ENCODE data around the gene TMEM178B. TPM values are rescaled to one million over a fixed set of nuclear protein-coding genes. Genes with fewer than 3 reads are reported as not detected.

The TMEM178B gene
- total and polyA plus RNA-seq, 2 of the 4 experiments (the other 2 are of a cell fraction) = under 0.01 to 0.05 TPM

- Histone ChIP-seq H3K27me3 (ENCODE audit: control insufficient read depth, insufficient read depth, low read length) (no peaks in the 10 kb centered on the region), H4K5ac (ENCODE audit: low read depth, low read length) (no peak overlapping the region), H2BK5ac (ENCODE audit: low read depth, low read length, poor library complexity, severe bottlenecking) (no peak overlapping the region), H3K18ac (ENCODE audit: low read depth, low read length) (no peak overlapping the region), H2AK5ac (ENCODE audit: low read depth, low read length) (no peak overlapping the region), H3K4me3 (ENCODE audit: insufficient read depth, low read depth, low read length) (no peak overlapping the region), H3K4ac (ENCODE audit: low read depth, low read length) (no peak overlapping the region), H3K27ac (ENCODE audit: insufficient read depth, low read length) (no peak overlapping the region), H2BK15ac (ENCODE audit: low read depth, low read length) (no peak overlapping the region), H4K91ac (ENCODE audit: insufficient read depth, low read depth, low read length) (no peak overlapping the region), H3K9ac (ENCODE audit: low read depth, low read length) (no peak overlapping the region), H2BK20ac (ENCODE audit: low read depth, low read length) (no peak overlapping the region), H4K20me1 (ENCODE audit: insufficient read depth, low read length) (no peaks in the 10 kb centered on the region), H2AK9ac (replicated peaks; ENCODE audit: low read depth, low read length, poor library complexity) (no peak overlapping the region), H3K79me1 (ENCODE audit: low read depth in 1 of 2, low read length in 2 of 2) (no peaks in the 10 kb centered on the region), H3K9me3 (ENCODE audit: control insufficient read depth, insufficient read depth, low read length) (peaks cover 17% of the 10 kb centered on the region; the same call in 1 of the 2 replicates), H3K23ac (ENCODE audit: low read depth, low read length) (no peak overlapping the region), H3K4me2 (ENCODE audit: low read depth, low read length) (no peak overlapping the region), H2BK120ac (ENCODE audit: low read depth, low read length) (no peak overlapping the region), H3K56ac (ENCODE audit: extremely low read depth, insufficient read depth, low read length) (no peak overlapping the region), H3K4me1 (ENCODE audit: control insufficient read depth, insufficient read depth, low read length) (no peaks in the 10 kb centered on the region), H3K36me3 (ENCODE audit: control insufficient read depth, insufficient read depth, low read length) (no peaks in the 10 kb centered on the region), H3K14ac (replicated peaks; ENCODE audit: low read depth, low read length) (no peak overlapping the region), H3K9me1 (ENCODE audit: insufficient read depth, low read length) (no peaks in the 10 kb centered on the region), H2AFZ (replicated peaks; ENCODE audit: low read length, poor library complexity) (no peak overlapping the region), H4K8ac (ENCODE audit: low read depth in 2 of 2, low read length in 2 of 2) (no peak overlapping the region)
- in situ Hi-C loops (cut with MboI; ENCODE audit: low sequenced_read_pairs) (no loop called here), intact Hi-C loops (cut with micrococcal nuclease) (no loop called here), dilution Hi-C loops (cut with HindIII; ENCODE audit: low sequenced_read_pairs, unreplicated experiment) (no loop called here)
- ChIA-PET POLR2A (ENCODE audit: unreplicated experiment) (no interaction called here), CTCF (no interaction called here)
- TF ChIP-seq NFE2L2 (IDR thresholded peaks at IDR 0.05; ENCODE audit: low read depth, low read length) (no peak), ELK1 (IDR thresholded peaks at IDR 0.05; ENCODE audit: borderline replicate concordance, low read depth, low read length) (no peak), MAZ (IDR thresholded peaks at IDR 0.05; ENCODE audit: borderline replicate concordance, low read depth, low read length) (no peak), CHD1 (IDR thresholded peaks at IDR 0.05; ENCODE audit: low read depth, low read length) (no peak), RAD21 (IDR thresholded peaks at IDR 0.05; ENCODE audit: low read length) (no peak), FOS (IDR thresholded peaks at IDR 0.05; ENCODE audit: low read depth, low read length) (no peak), BHLHE40 (IDR thresholded peaks at IDR 0.05; ENCODE audit: low read depth, low read length) (no peak), RFX5 (IDR thresholded peaks at IDR 0.05; ENCODE audit: low read depth, low read length) (no peak), MXI1 (IDR thresholded peaks at IDR 0.05; ENCODE audit: borderline replicate concordance, low read depth, low read length) (no peak), SMC3 (IDR thresholded peaks at IDR 0.05; ENCODE audit: low read depth, low read length) (no peak), CTCF (conservative IDR thresholded peaks at IDR 0.05; ENCODE audit: low read depth, low read length) (no peak)
- TF ChIP-seq, protein P1, sequence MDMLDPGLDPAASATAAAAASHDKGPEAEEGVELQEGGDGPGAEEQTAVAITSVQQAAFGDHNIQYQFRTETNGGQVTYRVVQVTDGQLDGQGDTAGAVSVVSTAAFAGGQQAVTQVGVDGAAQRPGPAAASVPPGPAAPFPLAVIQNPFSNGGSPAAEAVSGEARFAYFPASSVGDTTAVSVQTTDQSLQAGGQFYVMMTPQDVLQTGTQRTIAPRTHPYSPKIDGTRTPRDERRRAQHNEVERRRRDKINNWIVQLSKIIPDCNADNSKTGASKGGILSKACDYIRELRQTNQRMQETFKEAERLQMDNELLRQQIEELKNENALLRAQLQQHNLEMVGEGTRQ (IDR thresholded peaks at IDR 0.05; ENCODE audit: low read depth, low read length) = no peak
- no CpG with 5 or more reads among the region's 2 CpGs for WGBS, 2 experiments (ENCODE audit: extremely low coverage in 2 of 2, insufficient read length in 1 of 2)
- ATAC-seq (ENCODE audit: low read depth) = no peak
- DNase-seq = no peak
- no TSS peak for BruUV-seq (replicated peaks)
Observed at GRCh38 chr7:141325275-141325674, 251.4 kb downstream of the TMEM178B start.

All from IMR-90 (cell line).